GM21447 (cell line): ENCODE data around the gene USO1.
"Not testable (repeated sequence)": the region's sequence is repeated elsewhere in the genome, so short reads cannot be mapped to it uniquely, and the experiment has no call there.

Source experiments
- ATAC-seq: cut with Tn5 transposase; IDR thresholded peaks from one replicate; pipeline ENCODE4 v1.9.1; 2021; ENCODE audit not compliant: unreplicated experiment

USO1 gene

GRCh38 chr4:75834095-75834771 lies 109.9 kb downstream of the USO1 start:
- no peak for ATAC-seq

- ATAC-seq, result no peak
These were observed 110.4 kb downstream of the USO1 start for GRCh38 chr4:75834772-75835154.

- no peak for ATAC-seq
These were observed 117.5 kb downstream of the USO1 start for GRCh38 chr4:75841641-75842520.

- no peak for ATAC-seq
These were observed 119.2 kb downstream of the USO1 start for GRCh38 chr4:75843596-75843995.

- no peak for ATAC-seq
These were observed 119.8 kb downstream of the USO1 start for GRCh38 chr4:75844151-75844662.

- ATAC-seq, result no peak
These were observed 121.6 kb downstream of the USO1 start for GRCh38 chr4:75845992-75846391.

GRCh38 chr4:75848171-75848760 lies 123.9 kb downstream of the USO1 start:
- ATAC-seq, result not testable (repeated sequence)

- no peak for ATAC-seq
These were observed 124.5 kb downstream of the USO1 start for GRCh38 chr4:75848891-75849290.

- ATAC-seq, result no peak
These were observed 125.1 kb downstream of the USO1 start for GRCh38 chr4:75849461-75849860.

GRCh38 chr4:75858721-75859120 lies 134.3 kb downstream of the USO1 start:
- no peak for ATAC-seq

- ATAC-seq, result no peak
These were observed 136.2 kb downstream of the USO1 start for GRCh38 chr4:75860606-75861005.
